GM18505 (cell line): Measurements from ENCODE around the gene GEMIN7.
A peak's percentile ranks its signal among the peaks of the same experiment; 100 is the strongest.

Source experiments
- ATAC-seq: cut with Tn5 transposase; IDR thresholded peaks from one replicate; pipeline ENCODE4 v1.9.1; 2021; ENCODE audit not compliant: unreplicated experiment
- POLR2A ChIP-seq: IDR thresholded peaks from 4 replicates; pipeline ENCODE4 v1.6.1; 2011; ENCODE audit warnings: borderline replicate concordance; ENCODE audit not compliant: insufficient read depth, insufficient read length; ENCODE audit errors: extremely low read depth

Gene GEMIN7

DNA sequence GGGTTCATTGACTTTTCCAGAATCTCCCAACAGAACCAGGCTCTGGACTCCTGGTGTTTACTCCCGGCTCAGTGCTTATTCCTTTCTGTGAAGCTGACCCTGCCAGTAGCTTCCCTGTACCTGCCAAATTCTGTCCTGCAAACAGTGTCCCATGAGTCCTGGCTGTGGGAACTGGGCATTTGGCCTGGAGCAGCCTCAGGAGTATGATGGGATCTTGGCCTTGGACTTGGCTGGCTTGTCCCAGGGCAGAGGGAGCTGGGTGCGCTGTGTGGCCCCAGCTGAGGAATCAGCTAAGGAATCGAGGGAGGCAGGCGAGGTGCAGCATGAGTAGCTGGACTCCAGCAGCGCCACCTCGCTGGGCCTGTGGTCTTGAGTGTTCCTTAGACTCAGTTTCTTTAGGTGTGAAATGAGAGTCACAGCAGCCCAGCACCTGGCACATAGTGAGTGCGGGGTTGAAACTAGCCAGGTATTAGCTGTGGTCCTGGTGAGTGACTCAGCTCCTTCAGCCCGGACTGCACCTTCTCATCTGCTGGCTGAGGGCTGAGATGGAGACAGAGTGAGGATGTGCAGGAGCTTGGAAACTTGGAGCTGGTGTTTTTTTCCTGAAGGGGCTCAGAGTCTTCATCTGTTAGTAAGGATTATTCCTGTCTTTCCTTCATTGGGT, 29.9 kb upstream of the GEMIN7 start:
- TF ChIP-seq POLR2A: no peak
- ATAC-seq: no peak

DNA sequence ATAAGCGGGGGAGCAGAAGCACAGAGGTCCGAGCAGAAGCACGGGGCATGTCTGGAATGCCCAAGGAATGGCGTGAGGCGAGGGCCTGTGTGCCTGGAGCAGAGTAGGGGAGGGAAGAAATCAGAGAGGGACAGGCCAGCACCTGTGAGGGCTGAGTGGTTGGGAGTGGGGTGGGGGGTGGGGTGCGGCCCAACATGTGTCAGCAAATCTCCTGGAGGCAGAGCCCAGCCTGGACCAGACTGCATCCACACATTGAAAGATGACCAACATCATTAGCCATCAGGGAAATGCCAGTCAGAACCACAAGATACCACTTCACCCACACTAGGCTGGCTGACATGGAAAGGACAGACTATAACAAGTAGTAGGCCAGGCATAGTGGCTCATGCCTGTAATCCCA, 29.0 kb upstream of the GEMIN7 start:
- TF ChIP-seq POLR2A: no peak
- no peak for ATAC-seq

- TF ChIP-seq POLR2A: peak; percentile 23
- peak; percentile 61 for ATAC-seq
Observed at GRCh38 chr19:45051929-45052579, 27.0 kb upstream of the GEMIN7 start.

GRCh38 chr19:45056831-45057230, 22.2 kb upstream of the GEMIN7 start:
- no peak for ATAC-seq
- TF ChIP-seq POLR2A: no peak

- ATAC-seq: no peak
- TF ChIP-seq POLR2A: no peak
Observed at GRCh38 chr19:45057444-45057843, 21.6 kb upstream of the GEMIN7 start.

GRCh38 chr19:45058622-45059159, 20.4 kb upstream of the GEMIN7 start:
- ATAC-seq: no peak
- TF ChIP-seq POLR2A: no peak

DNA sequence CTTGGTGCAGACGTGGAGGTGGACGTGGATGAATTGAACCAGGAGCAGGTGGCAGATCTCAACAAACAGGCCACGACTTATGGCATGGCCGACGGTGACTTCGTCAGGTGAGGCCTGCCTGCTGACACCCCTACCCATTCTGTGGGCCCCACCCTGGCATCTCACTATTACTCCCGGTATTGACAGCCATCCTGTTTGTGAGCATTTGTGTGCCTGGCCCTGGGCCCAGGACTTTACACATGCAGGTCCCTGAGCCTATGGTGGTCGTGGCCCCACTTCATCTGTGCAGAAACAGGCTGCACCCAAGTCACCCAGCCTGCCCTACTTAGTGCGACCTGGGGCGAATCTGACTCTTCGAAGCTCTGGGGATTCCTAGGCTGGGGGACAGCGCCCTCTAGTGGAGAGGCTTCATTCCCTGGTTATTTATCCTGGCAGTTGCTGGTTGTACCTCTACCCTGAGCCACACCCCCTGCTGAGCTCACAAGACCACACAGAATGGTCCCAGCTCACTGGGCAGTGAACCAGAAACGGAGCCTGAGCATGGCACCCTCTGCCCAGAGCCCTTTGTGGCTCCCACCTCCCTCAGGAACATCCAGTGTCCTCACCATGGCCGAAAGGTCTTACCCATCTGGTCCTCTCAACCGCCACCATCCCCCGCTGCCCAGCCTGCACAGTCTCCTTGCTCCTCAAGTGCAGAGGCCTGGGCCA, 19.6 kb upstream of the GEMIN7 start:
- ATAC-seq: no peak
- peak; percentile 22 for TF ChIP-seq POLR2A

GRCh38 chr19:45061965-45062364, 17.1 kb upstream of the GEMIN7 start:
- ATAC-seq: no peak
- TF ChIP-seq POLR2A: no peak

DNA sequence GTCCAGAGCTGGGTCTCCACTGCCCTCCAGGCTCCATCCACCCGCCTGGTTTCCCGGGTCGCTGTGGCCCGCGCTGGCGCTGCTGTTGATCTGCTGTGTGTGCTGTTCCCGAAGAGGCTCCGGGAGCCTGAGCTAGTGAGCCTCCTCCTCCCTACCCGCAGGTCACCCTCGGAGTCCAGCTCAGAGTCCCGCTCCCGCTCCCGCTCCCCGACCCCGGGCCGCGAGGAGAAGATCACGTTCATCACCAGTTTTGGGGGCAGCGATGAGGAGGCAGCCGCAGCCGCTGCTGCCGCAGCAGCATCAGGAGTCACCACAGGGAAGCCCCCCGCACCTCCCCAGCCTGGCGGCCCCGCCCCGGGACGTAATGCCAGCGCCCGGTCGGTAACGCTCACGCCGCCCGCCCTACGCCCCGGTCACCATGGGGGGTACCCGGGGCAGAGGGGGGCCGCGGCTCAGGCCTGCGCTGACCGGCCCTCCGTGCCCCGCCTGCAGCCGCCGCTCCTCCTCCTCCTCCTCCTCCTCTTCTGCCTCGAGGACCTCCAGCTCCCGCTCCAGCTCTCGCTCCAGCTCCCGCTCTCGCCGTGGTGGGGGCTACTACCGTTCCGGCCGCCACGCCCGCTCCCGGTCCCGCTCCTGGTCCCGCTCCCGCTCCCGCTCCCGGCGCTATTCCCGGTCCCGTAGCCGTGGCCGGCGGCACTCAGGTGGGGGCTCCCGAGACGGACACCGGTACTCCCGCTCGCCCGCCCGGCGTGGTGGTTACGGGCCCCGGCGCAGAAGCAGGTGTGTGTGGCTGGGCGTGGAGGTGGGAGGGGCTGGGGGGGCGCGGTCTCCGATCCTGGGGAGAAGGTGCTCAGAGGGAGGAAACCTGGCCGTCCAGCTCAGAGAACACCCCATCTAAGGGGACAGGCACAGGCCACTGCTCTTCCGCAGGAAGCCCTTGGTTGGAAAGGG, 14.9 kb upstream of the GEMIN7 start:
- ATAC-seq: no peak
- TF ChIP-seq POLR2A: no peak

- TF ChIP-seq POLR2A: no peak
- no peak for ATAC-seq
Observed at GRCh38 chr19:45066921-45067661, 12.0 kb upstream of the GEMIN7 start.

- ATAC-seq: no peak
Observed at GRCh38 chr19:45068041-45068440, 11.0 kb upstream of the GEMIN7 start.

DNA sequence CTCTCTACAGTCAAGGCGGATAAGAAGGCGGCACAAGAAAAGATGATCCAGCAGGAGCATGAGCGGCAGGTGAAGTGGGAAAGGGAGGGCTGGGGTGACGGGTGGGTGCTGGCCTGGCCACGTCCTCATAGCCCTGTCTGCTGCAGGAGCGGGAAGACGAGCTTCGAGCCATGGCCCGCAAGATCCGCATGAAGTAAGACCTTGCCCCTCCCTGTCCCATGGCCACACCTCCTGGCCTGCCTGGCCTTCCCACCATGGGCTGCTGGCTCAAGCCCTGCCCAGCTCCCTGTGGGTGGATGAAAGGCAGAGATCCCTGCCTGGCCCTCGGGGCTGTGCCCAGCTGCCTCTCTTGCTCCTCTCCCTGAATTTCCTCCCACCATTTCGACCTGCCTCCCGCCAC, 10.0 kb upstream of the GEMIN7 start:
- no peak for ATAC-seq
- no peak for TF ChIP-seq POLR2A

More at GRCh38 chr19:45068041-45068440, 11.0 kb upstream of the GEMIN7 start:
- TF ChIP-seq POLR2A: no peak

- peak; percentile 9 for TF ChIP-seq POLR2A
- no peak for ATAC-seq
Observed at GRCh38 chr19:45070214-45070613, 8.8 kb upstream of the GEMIN7 start.
